NCI-H524 (cell line): ENCODE measurements around the gene RET.
"Not testable (repeated sequence)": the region's sequence is repeated elsewhere in the genome, so short reads cannot be mapped to it uniquely, and the experiment has no call there.

ENCODE experiments used
- DNase-seq, 2 experiments: peaks; one replicate each; lab custom pipeline; 2025; lab: John Stamatoyannopoulos, UW

The RET gene

DNA sequence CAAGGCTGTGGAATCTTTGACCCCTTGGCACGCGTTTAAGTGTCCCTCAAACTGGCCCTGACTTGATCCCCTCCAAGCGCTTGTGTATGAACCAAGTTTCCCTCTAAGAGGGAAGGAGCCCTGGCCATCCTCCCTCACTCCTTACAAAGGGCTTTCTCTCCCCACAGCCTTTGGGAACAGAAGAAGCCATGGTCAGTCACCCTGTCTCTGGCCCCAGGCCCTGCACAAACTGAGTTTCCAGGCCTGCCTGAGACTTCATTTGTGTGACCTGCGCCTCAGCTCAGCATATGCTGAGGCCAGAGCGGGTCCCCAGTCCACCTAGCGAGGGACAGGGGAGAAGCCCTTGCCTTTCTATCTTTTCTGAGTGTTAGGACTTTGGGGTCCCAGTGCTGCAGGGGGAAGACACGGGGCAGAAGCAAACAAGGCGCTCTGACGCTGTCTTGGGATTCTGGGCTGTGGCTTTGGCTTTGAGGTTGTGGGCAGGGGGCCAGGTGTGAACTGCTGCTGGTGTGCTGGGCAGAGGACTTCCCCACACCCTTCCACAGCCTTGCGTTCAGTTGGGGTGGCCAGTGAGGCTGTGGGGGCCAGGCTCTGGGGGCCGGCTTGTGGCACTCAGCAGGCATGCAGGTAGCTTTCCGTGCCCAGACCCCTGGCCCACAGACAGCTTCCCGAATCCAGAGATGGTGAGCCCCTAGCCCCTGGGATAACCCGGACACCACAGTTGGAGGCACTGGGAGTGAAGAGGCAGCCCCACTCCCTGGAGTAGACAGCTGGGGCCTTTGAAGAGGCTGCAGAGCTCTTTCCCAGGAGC is 1.5 kb downstream of the RET start:
- no peak for DNase-seq

DNA sequence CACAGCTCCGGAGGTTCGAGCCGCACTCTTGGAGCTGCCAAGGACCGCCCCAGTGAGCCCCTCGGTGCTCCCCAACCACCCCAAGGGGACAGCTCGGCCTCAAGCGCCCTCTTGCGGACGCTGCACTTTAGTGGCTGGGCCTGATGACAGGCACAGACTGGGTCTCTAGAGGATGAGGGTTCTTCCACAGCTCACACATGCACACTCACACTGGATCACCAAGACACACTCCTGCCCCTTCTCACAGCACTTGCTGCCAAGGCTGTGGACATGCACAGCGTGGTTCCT is 2.1 kb downstream of the RET start:
- no peak for DNase-seq

DNA sequence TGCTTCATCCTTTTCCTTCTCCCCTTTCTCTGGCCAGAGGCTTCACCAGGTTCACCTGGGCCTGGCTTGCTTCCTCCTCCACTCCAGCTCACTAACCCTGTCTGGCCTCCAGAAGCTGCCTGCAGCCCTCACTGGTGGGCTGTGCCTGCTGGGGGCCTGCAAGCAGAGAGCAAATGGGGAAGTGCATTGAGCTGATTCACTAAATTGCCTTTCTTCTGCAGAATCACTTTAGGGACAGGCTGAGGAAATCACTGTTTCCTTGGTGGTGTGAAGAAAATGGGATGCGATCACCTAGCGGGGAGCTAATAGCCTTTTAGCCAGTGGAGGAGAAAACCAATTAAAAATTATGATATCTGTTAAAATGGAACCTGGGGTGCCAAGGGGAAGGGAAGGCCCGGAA is 3.0 kb downstream of the RET start:
- no peak for DNase-seq

DNA sequence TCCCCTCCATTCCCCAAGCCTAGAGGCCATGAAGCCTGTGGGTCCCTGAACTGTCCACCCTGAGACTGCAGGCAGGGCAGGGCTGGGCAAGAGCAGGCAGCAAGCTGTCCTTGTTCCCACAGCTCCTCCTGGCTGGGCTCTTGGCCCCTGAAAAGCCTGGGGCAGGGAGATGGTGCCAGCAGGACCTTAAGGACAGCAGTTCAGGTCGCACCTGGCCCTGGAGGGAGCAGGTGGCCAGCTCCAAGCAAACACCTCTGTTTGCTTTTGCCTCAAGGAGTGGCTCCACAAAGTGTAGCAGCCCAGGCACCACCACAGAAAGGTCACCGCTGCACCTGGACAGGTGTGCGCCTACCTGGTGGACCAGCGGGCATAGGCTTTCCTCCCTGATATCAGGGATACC is 5.2 kb downstream of the RET start:
- DNase-seq: no peak

DNA sequence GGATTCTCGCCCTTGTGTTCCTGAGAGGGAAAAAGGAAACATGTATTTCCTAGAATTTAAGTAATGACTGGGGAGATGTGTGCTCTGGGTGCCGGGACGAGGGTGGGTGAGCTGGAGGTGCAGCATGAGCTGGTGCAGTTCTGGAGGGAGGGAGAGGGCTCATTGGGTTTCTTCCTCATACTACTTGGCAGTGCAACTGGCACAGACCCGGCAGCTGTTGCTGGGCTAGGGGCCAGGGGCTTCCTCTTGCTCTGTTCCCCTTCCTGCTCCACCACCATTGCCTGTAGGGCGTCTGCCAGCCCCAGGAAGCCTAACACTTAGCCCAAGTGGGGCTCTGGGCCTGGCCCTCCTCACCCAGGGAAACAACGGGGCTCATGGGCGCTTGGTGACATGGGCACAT is 5.9 kb downstream of the RET start:
- no peak for DNase-seq

DNA sequence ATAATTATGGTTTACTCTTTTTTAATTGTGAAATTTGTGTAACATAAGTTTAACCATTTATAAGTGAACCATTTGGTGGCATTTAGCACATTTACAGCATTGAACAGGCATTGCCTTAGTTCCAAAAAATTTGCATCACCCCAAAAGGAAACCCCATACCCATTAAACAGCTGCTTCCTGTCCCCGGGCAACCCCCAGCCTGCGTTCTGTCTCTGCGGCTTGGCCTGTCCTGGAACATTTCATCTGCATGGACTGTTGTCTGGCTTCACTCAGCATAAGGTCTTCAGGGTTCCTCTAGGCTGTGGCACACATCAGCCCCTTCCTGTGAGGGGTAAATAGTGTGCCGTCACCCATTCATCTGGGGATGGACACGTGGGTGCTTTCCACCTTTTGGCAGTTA is 6.9 kb downstream of the RET start:
- no peak for DNase-seq

DNA sequence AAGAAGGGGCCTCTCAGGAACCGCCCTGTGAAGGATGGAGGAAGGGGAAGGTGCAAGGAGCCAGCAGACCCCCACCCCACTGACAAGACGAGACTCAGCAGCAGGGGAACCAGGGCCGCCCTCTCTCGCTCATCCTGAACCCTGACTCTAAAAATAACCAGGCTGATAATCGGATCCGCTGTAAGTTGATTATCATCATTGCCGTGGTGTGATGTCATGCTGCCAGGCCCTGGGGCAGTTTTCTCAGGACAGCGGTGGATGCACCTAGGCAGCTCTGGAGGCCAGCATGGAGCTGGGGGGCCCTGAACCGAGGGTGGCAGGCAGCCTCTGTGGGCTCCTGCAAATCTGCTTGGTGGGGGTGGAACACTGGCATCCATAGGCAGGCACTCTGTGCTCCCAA is 7.9 kb downstream of the RET start:
- DNase-seq: no peak

DNA sequence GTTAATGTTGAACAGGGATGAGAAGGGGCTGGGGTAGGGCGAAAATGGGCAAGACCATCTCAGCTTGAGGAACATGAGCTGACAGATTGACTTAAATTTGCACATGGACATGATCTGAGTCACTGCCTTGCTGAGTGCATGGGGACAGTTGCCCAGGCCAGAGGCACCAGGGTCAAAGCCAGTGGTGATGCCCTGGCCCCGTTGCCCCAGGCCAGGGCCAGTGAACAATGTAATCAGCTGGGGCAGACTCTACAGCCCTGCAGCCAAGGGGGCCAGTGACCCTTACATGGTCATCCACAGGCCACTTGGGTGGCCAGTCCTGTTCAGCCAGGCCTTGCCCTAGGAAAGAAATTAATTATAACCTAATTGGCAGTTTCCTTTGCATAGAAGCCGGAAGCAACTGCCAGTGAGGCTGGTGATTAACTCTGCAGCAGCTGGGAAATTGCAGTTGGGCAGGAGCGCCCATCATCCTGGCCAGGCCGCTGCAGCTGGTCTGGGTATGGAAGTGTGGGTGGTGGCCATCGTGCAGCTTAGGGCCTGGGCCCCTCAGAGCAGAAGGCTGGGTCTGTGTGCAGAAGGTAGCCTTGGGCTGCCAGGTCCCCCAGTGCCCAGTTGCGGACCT is 9.6 kb downstream of the RET start:
- DNase-seq: no peak

DNA sequence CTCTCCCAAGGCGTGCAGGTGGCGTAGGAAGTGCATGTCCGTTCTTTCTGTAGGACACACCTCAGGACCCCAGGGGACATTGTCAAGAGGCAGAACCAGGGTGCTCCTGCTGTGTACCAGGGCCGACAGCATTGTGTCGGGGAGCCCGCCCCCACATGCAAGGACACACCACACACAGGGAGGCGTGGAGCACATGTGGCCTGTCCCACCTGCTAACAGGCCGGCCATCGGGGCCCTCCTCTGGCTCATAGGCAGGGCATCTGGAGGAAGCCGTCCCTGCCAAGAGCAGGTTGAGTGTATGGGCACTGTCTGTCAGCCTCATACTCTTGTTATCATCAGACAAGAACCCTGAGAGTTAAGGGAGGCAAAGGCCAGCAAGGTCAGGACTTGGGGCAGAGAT is 12.7 kb downstream of the RET start:
- no peak for DNase-seq

DNA sequence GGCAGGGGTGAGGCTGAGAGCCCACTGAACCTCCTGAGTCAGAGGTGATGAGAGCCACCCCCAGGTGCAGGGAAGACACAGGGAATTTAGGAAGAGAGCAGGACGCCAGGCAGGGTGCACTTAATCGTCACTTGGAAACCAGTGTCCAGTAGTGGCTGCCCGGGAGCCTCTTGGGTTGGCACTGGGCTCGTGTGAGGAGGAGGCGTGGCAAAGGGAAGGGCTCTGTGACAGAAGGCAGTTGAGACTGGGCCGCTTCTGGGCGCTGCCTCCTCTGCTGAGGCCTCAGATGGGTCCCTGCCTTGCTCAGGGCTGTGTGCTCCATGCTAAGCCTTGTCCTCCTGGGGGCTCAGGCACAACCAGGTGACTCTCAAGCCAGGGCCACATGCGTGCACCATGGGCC is 13.3 kb downstream of the RET start:
- DNase-seq: no peak

DNA sequence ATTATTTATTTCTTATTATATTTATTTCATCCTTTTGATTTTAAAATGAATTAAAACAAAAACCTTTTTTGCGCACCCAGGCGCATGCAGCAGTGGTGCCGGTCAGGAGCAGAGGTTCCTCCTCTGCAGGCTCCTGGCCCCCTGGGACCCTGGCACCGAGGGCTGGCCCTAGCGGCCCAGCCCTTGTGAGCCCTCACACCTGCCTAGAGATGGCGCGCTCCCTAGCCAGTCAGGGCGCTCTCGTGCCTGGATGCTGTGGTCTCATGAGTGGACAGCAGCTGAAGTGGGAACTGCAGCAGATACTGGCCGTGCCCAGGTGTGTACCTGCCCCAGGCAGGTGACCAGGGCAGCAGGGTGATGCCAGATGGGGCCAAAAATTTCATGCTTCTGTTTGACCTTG is 13.8 kb downstream of the RET start:
- no peak for DNase-seq

DNA sequence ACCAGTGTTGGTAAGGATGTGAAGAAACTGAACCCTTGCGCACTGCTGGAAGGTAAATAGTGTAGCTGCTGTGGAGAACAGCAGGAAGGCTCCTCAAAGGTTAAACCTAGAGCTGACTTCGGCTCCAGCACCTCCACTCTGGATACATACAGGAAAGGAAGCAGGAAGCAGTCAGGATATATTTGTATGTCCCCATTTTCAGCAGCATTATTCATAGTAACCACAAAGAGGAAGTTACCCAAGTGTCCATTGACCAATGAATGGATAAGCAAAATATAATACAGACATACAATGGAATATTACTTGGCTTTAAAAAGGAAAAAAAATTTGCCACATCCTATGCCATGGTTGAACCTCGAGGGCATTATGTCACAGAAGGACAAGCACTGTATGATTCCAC is 15.0 kb downstream of the RET start:
- no peak for DNase-seq

DNA sequence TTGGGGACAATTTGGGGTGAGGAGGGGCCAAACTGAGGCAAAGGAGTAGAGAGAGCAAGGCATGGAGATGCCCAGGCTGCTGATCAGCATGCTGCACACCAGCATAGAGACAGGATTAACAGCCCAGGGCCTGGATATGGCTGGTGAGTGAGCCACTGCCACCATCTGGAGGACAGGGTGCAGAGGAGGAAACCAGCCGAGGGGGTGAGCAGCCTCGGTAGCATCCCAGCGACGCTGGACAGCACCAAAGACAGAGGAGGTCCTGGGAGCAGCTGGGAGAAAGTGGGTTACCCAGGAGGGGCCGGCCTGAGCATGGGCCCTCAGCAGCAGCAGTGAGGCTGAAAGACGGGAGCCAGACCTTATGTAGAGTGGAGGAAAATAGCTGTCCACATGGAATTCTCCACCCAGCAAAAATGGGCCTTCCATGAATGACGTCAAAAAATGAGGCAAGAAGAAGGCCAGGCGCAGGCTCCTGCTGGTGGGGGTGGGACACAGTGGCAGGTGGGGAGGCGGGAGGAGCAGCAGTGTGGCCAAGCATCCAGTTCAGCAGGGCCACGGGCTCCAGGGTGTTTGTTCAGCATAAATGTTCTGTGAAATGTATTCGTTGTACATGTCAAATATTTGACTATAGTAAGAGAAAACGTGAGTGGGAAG is 16.7 kb downstream of the RET start:
- peak in 1 of 2 experiments; percentile 24 for DNase-seq

DNA sequence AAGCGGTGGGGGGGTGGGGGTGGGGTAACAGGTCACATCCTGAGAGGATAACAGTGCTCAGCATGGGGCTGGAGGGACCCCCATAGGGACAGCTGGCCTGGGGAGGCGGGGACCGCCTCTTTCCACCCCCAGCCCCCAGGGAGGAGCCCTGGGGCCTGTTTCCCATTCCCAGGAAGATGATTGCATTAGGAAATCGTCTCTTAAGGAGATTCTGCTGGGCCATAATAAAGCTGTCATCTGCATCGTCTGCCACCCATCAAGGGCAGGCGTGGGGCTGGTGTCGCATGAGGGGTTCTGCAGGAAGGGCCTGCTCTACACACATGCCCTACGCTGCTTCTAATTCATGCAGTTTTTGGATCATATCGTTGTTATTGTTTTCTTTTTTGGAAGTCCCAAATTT is 17.2 kb downstream of the RET start:
- DNase-seq: no peak

DNA sequence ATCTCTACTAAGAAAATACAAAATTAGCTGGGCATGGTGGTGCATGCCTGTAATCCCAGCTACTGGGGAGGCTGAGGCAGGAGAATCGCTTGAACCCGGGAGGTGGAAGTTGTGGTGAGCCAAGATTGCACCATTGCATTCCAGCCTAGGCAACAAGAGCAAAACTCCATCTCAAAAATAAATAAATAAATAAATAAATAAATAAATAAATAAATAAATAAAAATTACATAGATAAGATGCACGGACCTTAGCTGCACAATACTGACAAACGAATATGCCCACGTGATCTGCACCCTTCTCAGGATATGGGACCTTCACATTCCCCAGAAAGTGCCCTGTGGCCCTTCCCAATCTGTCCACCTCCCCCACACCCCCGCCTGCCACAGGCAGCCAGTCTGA is 22.5 kb downstream of the RET start:
- DNase-seq: not testable (repeated sequence)

DNA sequence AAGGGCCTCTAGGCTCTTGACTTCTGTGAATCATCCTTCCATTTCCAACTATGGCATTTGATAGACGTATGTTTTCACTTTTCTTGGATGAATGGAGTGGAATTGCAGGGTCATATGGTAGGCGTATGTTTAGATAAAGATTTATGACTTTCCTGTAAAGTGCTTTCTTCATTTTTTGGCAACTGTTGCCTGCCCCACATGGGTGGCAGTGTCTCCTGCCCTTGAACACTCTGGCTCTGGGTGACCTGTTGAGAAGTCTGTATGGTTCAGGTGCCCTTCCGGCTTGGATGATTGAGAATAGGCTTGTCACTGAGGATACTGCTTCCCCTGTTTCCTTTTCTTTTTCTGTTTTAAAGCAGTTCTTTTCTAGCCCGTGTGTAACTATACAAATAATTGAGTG is 23.1 kb downstream of the RET start:
- DNase-seq: no peak

DNA sequence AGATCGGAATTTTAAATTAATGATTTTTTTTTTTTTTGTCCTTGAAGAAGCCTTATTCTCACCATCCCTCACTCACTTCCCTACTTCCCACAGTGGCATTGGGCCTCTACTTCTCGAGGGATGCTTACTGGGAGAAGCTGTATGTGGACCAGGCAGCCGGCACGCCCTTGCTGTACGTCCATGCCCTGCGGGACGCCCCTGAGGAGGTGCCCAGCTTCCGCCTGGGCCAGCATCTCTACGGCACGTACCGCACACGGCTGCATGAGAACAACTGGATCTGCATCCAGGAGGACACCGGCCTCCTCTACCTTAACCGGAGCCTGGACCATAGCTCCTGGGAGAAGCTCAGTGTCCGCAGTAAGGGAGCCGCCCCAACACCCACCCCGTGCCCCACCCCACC is 23.5 kb downstream of the RET start:
- DNase-seq: no peak

DNA sequence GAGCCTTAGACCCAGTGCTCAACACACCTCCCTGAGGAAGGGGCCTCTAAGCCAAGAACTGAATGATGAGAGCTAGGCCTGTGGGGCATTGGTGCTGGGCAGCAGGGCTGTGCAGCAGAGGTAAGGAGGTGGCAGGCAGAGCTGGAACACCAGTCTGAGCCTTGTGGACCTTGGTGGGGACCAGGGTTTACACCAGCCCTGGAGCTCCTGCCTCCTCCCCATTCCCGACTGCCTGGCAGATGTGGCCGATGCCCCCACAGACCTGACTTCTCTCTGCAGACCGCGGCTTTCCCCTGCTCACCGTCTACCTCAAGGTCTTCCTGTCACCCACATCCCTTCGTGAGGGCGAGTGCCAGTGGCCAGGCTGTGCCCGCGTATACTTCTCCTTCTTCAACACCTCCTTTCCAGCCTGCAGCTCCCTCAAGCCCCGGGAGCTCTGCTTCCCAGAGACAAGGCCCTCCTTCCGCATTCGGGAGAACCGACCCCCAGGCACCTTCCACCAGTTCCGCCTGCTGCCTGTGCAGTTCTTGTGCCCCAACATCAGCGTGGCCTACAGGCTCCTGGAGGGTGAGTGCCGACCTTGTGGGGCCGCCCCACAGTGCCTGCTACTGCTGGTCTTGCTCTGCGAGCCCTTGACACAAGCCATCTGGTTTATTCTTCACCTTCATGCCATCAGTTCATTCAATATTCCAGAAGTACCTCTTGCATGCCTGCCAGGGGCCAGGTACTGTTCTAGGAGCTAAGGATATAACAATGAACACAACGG is 25.4 kb downstream of the RET start:
- no peak for DNase-seq

DNA sequence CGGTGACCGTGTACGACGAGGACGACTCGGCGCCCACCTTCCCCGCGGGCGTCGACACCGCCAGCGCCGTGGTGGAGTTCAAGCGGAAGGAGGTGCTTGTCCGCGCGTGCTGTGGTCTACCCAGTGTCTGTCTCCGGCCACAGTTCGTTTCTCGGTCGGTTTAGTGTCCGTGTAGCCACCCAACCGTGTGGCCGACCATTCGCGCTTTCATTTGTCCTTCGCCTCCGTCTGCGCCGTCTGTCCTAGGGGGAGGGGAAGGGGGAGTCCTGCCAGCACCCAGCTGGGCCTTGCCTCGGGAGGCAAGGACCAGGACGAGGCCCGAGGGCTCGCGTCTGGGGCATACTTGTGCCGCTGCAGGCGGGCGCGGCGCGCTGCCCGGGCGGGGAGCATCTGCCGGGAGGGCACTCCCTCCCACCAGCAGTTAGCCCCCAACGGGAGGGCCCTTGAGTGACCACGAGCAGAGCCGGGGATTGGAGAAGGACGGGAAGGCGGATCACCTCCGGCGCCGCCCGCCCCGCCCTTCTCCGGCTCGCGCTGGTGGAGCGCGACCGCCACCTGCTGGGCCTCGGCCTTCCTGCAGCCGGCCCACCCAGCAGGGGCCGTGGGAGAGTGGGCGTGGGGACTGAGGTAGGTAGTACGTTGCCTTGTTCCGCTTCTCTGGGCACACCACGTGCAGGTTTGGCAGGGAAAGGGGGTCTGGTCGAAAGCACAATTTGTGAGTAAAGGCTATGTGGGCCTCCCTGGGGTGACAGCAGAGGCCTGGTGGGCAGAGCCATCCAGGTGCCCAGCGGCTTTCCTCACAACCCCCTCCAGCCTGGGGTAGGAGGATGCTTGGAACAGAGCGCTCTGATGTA is 28.5 kb downstream of the RET start:
- peak in 1 of 2 experiments; percentile 63 for DNase-seq

DNA sequence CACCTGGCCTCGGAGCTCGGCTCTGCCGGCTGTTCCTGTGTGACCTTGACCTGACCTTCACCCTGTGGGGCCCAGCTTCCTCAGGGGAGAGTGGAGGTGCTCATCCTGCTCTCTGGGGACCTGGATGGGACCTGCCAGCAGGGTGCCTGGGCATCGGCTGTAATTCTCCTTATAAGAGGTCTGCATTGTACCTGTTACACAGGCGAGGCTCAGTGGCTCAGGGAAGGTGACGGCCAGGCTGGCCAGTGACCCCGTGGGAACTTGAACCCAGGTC is 29.0 kb downstream of the RET start:
- DNase-seq: no peak

DNA sequence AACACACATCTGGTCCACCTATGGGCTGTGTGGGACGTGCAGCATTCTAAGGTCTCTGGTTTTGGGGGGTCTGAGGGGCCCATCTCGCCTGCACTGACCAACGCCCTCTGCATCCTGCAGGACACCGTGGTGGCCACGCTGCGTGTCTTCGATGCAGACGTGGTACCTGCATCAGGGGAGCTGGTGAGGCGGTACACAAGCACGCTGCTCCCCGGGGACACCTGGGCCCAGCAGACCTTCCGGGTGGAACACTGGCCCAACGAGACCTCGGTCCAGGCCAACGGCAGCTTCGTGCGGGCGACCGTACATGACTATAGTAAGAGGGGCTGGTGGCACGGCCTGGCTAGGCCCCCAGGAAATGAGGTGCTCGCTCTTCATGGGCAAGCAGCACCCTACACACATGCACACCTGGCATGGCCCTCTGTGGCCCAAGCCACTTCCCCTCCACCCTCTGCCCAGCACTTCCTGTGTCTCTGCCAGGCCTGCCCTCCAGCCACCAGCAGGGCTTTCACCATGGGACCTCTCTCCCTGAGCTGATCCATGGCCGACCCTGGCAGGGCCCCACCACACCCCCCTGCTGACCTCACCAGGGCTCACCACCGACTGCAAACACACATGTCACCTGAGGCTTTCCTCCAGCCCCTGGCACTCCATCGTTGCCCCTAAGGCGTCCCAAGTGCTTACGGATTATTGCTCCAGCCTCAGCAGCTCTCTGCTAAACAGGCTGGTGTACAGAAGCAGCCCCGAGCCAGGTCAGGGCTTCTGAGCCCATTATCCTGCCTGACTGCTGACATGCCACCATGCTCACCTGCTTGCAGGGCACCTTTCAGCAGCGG is 29.6 kb downstream of the RET start:
- DNase-seq: no peak
